Measurements from ENCODE around the gene GPR155.

- TF ChIP-seq, protein P1, sequence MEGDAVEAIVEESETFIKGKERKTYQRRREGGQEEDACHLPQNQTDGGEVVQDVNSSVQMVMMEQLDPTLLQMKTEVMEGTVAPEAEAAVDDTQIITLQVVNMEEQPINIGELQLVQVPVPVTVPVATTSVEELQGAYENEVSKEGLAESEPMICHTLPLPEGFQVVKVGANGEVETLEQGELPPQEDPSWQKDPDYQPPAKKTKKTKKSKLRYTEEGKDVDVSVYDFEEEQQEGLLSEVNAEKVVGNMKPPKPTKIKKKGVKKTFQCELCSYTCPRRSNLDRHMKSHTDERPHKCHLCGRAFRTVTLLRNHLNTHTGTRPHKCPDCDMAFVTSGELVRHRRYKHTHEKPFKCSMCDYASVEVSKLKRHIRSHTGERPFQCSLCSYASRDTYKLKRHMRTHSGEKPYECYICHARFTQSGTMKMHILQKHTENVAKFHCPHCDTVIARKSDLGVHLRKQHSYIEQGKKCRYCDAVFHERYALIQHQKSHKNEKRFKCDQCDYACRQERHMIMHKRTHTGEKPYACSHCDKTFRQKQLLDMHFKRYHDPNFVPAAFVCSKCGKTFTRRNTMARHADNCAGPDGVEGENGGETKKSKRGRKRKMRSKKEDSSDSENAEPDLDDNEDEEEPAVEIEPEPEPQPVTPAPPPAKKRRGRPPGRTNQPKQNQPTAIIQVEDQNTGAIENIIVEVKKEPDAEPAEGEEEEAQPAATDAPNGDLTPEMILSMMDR (IDR thresholded peaks at IDR 0.05; ENCODE audit: insufficient read depth, low read depth, low read length): no peak
- no peak for TF ChIP-seq EZH2 (IDR thresholded peaks at IDR 0.05; ENCODE audit: insufficient read depth, low read length)
Observed at GRCh38 chr2:174473796-174474195, 13.0 kb downstream of the GPR155 start.

Data from astrocyte (in vitro differentiated cells and primary cell).